ENCODE results near the gene DOCK1.

DOCK1 gene

GRCh38 chr10:126929391-126929790 is 24.2 kb downstream of the DOCK1 start:
- no peak for TF ChIP-seq POLR2A (IDR thresholded peaks at IDR 0.05; ENCODE audit: extremely low read depth, insufficient read length)
- TF ChIP-seq, protein P1, sequence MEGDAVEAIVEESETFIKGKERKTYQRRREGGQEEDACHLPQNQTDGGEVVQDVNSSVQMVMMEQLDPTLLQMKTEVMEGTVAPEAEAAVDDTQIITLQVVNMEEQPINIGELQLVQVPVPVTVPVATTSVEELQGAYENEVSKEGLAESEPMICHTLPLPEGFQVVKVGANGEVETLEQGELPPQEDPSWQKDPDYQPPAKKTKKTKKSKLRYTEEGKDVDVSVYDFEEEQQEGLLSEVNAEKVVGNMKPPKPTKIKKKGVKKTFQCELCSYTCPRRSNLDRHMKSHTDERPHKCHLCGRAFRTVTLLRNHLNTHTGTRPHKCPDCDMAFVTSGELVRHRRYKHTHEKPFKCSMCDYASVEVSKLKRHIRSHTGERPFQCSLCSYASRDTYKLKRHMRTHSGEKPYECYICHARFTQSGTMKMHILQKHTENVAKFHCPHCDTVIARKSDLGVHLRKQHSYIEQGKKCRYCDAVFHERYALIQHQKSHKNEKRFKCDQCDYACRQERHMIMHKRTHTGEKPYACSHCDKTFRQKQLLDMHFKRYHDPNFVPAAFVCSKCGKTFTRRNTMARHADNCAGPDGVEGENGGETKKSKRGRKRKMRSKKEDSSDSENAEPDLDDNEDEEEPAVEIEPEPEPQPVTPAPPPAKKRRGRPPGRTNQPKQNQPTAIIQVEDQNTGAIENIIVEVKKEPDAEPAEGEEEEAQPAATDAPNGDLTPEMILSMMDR (IDR thresholded peaks at IDR 0.05; ENCODE audit: low read depth, low read length): no peak
- no peak for TF ChIP-seq MYC (IDR thresholded peaks at IDR 0.05; ENCODE audit: low read depth, low read length)
- DNase-seq (ENCODE audit: low read depth): no peak
- no peak overlapping the region for H3K4me3 ChIP-seq (ENCODE audit: low read depth, low read length)

DNA sequence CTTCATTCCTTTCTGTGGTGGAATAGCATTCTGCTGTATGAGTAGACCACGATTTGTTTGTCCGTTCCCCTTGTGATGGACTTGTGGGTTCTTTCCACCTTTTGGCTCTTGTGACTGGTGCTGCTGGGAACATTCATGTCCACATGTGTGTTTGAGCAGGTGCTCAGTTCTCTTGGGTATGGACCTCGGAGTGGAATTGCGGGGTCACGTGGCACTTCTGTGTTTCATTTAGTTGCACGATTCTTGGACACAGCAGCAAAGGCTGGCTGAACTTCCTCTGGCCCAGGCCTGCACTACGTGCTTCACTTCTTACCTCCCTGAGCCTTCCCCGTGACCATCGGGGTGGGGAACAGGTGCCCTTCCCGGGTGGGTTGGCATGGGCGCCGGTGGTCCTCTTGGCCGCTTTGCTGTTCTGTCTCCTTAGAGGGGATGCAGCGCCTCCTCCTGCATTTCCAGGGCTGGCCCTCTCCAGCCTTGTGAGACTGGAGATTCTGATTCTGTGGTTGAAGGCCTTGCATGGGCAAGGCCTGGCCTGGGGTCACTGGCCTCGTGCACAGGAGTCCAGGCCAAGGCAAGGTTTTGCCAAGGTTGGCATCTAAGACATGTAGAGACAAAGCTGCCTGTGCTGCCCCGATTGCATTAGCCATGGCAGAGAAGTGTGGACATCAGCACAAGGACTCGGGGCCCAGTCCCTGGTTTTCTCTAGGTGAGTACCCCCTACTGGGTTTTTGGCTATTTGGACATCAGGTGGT is 25.1 kb downstream of the DOCK1 start:
- no peak for DNase-seq (ENCODE audit: low read depth)
- TF ChIP-seq, protein P1 (IDR thresholded peaks at IDR 0.05; ENCODE audit: low read depth, low read length): no peak
- TF ChIP-seq POLR2A (IDR thresholded peaks at IDR 0.05; ENCODE audit: extremely low read depth, insufficient read length) (no peak), MYC (IDR thresholded peaks at IDR 0.05; ENCODE audit: low read depth, low read length) (no peak)
- TF ChIP-seq, protein P2, sequence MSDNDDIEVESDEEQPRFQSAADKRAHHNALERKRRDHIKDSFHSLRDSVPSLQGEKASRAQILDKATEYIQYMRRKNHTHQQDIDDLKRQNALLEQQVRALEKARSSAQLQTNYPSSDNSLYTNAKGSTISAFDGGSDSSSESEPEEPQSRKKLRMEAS (IDR thresholded peaks at IDR 0.05; ENCODE audit: low read depth, low read length): no peak
- H3K4me3 ChIP-seq (ENCODE audit: low read depth, low read length): no peak overlapping the region

GRCh38 chr10:126930883-126931503 is 25.8 kb downstream of the DOCK1 start:
- DNase-seq (ENCODE audit: low read depth): no peak
- H3K4me3 ChIP-seq (ENCODE audit: low read depth, low read length): no peak overlapping the region
- TF ChIP-seq POLR2A (IDR thresholded peaks at IDR 0.05; ENCODE audit: extremely low read depth, insufficient read length) (no peak), MYC (IDR thresholded peaks at IDR 0.05; ENCODE audit: low read depth, low read length) (no peak)
- TF ChIP-seq, protein P2 (IDR thresholded peaks at IDR 0.05; ENCODE audit: low read depth, low read length): no peak
- TF ChIP-seq, protein P1 (IDR thresholded peaks at IDR 0.05; ENCODE audit: low read depth, low read length): no peak

DNA sequence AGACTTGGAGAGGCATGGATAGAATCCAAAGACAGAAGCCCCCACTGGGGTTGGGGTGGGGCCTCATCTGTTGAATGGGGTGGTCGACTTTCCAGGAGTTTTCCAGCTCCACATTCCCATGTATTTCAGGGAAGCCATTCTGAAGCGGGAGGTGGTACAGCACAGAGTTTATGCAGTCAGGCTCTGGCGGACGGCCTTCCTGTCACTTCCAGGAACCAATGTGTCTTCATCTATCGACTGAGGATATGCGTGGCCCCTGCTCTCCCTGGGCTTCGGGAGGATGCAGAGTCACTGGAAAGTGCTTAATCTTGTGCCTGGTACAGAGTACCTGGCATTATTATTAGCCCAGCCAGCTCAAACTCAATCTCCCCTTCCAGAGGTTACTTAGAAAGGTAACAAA is 26.3 kb downstream of the DOCK1 start:
- no peak overlapping the region for H3K4me3 ChIP-seq (ENCODE audit: low read depth, low read length)
- TF ChIP-seq, protein P1 (IDR thresholded peaks at IDR 0.05; ENCODE audit: low read depth, low read length): no peak
- no peak for DNase-seq (ENCODE audit: low read depth)

DNA sequence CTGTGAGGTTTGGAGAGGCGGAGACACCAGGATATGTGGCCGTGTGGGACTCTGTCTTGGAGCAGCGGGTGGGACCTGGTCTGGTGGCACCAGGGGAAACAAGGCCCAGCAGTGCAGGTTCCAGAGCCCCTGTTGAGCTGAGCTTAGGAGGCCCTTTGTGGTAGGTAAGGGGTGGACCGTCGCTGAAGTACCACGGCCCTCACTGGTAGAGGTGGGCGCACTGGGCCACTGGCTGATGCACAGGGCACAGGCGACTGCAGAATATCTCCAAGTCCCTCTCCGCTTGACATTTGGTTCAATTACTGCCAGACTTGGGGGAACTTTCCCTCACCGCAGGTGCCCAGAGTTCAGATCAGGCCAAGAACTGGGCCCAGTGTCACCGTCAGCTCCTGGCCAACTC is 27.3 kb downstream of the DOCK1 start:
- TF ChIP-seq, protein P2 (IDR thresholded peaks at IDR 0.05; ENCODE audit: low read depth, low read length): no peak
- TF ChIP-seq POLR2A (IDR thresholded peaks at IDR 0.05; ENCODE audit: extremely low read depth, insufficient read length) (no peak), MYC (IDR thresholded peaks at IDR 0.05; ENCODE audit: low read depth, low read length) (no peak)
- TF ChIP-seq, protein P1 (IDR thresholded peaks at IDR 0.05; ENCODE audit: low read depth, low read length): no peak
- DNase-seq (ENCODE audit: low read depth): no peak
- no peak overlapping the region for H3K4me3 ChIP-seq (ENCODE audit: low read depth, low read length)

DNA sequence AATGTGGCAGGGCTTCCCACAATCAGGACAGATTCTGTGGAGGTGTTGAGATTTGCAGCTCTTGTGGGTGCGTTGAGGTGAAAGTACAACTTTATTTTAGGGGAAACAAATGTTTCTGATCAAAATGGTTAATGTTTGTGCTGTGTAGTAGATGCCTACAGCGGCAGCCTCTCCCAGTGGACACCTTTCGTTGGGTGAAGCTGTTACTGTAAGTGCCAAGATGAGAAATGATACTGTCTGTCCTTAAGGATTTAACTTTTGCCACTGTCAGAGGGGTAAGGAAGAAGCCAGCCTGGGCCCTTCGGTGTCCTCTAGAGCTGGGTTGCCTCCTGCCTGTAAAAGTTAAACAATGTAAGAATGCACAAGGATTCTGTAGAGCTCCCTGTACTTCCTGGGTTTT is 27.9 kb downstream of the DOCK1 start:
- no peak for DNase-seq (ENCODE audit: low read depth)
- TF ChIP-seq, protein P2 (IDR thresholded peaks at IDR 0.05; ENCODE audit: low read depth, low read length): no peak
- TF ChIP-seq MYC (IDR thresholded peaks at IDR 0.05; ENCODE audit: low read depth, low read length) (no peak), POLR2A (IDR thresholded peaks at IDR 0.05; ENCODE audit: extremely low read depth, insufficient read length) (no peak)
- TF ChIP-seq, protein P1 (IDR thresholded peaks at IDR 0.05; ENCODE audit: low read depth, low read length): no peak

More for the DNA sequence above, 27.9 kb downstream of the DOCK1 start:
- no peak overlapping the region for H3K4me3 ChIP-seq (ENCODE audit: low read depth, low read length)

Measured in NB4 (cell line).